HG03280 (cell line): Measurements from ENCODE around the gene CYBB.
"Not testable (repeated sequence)": the region's sequence is repeated elsewhere in the genome, so short reads cannot be mapped to it uniquely, and the experiment has no call there.

Source experiments
- ATAC-seq: cut with Tn5 transposase; IDR thresholded peaks from one replicate; pipeline ENCODE4 v1.9.1; 2021; ENCODE audit warnings: mild to moderate bottlenecking, moderate library complexity; ENCODE audit not compliant: unreplicated experiment

Gene CYBB

DNA sequence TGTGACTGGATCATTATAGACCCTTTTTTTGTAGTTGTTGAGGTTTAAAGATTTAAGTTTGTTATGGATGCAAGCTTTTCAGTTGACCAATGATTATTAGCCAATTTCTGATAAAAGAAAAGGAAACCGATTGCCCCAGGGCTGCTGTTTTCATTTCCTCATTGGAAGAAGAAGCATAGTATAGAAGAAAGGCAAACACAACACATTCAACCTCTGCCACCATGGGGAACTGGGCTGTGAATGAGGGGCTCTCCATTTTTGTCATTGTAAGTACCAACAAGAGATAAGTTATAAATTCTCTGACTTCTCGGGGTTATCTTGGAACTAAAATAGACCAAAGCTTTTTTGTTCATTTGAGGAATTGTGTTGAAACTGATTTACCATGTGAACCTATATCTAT is at the start of gene CYBB:
Gene CYBB (plus strand): TSS at position 203 of the 400 bp plus-strand sequence. CDS start 19 bp downstream, at position 222.
- no peak for ATAC-seq

GRCh38 chrX:37745354-37745753 is 34.5 kb upstream of the CYBB start:
- peak; percentile 61 for ATAC-seq

GRCh38 chrX:37745835-37746217 is 34.0 kb upstream of the CYBB start:
- peak; percentile 28 for ATAC-seq

DNA sequence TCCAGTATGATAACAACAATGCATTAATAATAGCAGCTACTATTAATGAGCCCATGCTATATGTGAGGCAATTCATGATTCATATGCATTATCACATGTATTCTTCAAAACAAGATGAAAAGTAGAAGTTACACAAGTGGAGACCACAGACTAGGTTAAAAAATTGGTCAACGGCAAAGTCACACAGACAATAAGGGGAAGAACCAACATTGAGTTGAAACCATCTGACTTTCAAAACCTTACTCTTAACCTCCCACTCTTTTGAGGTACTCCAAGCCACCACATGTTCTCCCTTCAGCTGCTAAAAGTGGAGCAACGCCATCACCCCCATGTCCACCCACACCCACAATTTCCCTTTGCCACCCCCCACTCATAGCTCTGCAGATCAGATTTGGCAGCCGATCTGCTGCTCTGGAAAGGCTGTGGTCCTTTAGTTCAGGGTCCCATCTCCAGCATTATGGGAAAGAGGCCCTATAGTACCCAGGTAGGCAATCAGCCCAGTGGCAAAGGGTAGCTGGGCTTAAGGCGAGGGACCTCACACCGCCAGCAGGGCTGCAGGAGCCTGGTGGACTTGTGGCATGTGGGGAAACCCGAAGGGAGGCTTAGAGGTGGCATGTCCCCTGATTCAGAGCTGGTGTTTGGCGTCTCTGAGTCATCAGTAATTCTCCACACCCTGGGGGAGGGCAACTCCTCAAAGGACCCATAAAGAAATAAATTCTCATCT is 33.5 kb upstream of the CYBB start:
- peak; percentile 81 for ATAC-seq

DNA sequence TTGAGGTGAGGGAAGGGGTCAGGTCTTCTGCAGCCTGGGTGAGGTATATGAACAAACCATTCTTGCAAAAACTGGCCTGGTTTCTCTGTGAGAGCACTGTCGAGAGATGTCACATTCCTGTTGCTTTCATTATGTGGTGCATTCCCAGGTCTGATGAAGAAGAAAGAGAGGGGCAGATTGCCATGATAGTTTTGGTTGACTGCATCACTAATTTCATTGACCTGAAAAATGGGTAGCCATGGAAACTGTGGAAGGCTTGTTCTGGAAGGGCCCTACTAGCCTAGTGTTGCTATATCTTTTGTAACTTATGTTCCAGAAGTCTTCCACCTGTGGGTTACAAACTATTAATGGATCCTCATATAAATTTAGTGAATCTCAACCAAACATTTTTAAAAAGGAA is 32.9 kb upstream of the CYBB start:
- no peak for ATAC-seq

DNA sequence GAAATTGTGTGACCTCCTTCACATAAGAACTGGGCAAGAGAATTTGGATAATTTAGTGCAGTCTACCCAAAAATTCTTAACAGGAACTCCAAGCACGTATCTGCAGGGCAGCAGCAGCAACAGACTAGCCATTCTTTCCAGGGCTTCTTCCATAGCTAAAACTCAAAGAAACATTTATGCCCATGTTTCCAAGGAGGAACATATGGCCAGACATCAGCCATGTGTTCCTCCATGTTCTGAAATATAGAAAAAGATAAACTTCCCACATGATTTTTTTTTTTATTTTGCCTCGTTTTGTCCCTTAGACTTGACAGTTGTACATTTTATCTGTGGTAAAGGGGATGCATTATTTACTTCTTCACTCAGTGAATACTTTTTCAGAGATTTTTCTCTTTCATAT is 27.6 kb upstream of the CYBB start:
- no peak for ATAC-seq

GRCh38 chrX:37752936-37753335 is 26.9 kb upstream of the CYBB start:
- ATAC-seq = no peak

DNA sequence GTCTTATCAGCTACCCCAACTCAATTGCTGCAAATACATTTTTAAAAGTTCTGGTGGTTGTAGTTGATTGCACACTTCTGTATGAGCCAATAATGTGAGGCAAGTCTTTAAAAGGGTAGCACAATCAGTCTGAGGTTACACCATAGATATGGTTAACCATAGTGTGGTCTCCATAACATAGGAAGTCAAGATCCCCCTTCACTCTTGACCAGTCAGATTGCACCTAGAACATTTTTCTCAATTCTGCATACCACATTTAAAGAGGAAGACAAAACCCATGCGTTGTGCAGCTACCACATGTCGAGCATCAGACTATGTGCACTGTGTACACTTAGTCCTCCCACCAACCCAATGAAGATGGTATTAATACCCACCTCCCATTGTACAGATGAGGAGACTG is 26.5 kb upstream of the CYBB start:
- ATAC-seq = no peak

DNA sequence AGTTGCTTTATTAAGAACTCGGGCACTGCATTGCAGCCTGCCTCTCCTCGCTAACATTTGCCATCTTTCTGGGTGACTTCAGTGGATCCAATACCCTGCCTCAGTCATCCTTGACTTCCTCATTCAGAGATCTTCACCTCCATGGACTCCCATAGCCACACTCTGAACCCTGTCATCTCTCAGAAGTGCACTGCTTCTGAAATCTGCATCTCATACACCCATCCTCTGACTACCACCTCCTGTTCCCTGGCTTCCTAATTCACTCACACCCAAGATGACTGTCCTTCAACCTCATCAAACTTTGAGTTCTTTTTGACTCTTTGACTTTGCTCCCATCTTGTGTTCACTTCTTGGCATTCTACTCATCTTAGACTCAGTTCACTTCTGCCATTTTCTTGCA is 25.3 kb upstream of the CYBB start:
- no peak for ATAC-seq

GRCh38 chrX:37755025-37755424 is 24.8 kb upstream of the CYBB start:
- ATAC-seq = peak; percentile 88

DNA sequence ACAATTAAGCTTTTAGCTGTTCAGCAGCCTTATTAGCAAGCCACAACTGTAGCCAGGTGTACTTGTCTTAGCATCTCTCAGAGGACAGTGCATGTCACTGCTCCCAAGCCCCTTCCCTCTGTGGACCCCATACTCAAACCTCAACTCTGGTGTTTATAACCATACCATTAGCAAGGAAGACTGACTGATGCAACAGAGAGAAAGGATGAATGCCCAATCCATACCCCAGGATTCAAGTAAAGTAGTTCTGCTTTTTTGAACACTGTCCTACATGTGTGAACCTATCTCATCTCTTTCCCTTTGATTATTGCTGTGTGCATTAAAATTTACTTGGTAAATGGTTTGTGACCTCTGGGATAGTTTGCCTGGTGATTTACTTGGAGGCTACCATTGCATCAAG is 22.8 kb upstream of the CYBB start:
- no peak for ATAC-seq

GRCh38 chrX:37759351-37759750 is 20.5 kb upstream of the CYBB start:
- no peak for ATAC-seq

GRCh38 chrX:37759878-37760418 is 19.9 kb upstream of the CYBB start:
- ATAC-seq = no peak

DNA sequence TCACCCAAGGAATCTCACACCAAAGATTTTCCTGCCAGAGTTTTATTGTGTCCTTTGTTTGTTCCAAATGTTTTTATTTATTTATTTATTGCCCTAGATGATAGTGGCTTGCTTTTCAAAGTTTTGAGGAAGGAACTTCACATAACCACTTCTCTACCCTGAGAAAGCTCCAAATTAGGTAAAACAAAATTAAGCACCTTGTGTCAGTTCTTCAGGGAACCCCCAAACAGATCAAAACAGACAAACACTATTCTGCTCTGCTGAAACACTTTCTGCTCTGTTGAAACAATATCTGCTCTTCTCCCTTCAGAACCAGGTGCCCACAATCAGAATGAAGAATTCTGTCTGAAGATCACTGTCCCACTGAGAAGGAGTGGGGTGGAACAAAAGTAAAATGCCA is 16.5 kb upstream of the CYBB start:
- ATAC-seq = no peak

- no peak for ATAC-seq
These were observed 14.4 kb upstream of the CYBB start for GRCh38 chrX:37765507-37765906.

DNA sequence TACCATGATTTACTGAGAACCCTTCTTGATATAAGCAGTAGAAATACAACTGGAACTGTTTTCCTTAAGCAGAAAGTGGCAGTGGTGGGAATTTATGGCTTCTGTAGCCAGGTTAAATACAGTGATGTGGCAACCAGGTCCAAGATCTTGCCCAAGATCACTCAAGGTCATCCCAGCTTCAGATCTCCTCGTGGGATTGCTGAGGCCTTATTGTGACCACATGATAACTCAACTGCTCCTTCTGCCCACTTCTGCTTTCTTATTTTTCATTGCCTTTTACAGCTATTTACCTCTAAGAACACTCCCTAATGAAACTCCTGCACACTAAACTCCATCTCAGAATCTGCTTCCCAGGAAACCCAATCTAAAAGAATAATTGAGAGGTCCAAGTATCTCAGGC is 12.4 kb upstream of the CYBB start:
- no peak for ATAC-seq

- not testable (repeated sequence) for ATAC-seq
These were observed 11.0 kb upstream of the CYBB start for GRCh38 chrX:37768866-37769265.

GRCh38 chrX:37776283-37776986 is 3.4 kb upstream of the CYBB start:
- ATAC-seq = peak; percentile 70

GRCh38 chrX:37776987-37777325 is 2.9 kb upstream of the CYBB start:
- ATAC-seq = peak; percentile 14

- ATAC-seq = no peak
These were observed 1.2 kb downstream of the CYBB start for GRCh38 chrX:37781081-37781480.

- no peak for ATAC-seq
These were observed 2.0 kb downstream of the CYBB start for GRCh38 chrX:37781814-37782213.

- no peak for ATAC-seq
These were observed 2.5 kb downstream of the CYBB start for GRCh38 chrX:37782359-37782758.
